GM21360 (cell line): ENCODE data around the gene ST14.

Experiments used
- ATAC-seq: cut with Tn5 transposase; IDR thresholded peaks from one replicate; pipeline ENCODE4 v1.9.1; 2021; ENCODE audit warnings: mild to moderate bottlenecking, moderate library complexity; ENCODE audit not compliant: unreplicated experiment

The ST14 gene

GRCh38 chr11:130133716-130134115, 25.9 kb upstream of the ST14 start:
- no peak for ATAC-seq

- no peak for ATAC-seq
Observed at GRCh38 chr11:130136107-130136506, 23.5 kb upstream of the ST14 start.

GRCh38 chr11:130137999-130138398, 21.6 kb upstream of the ST14 start:
- no peak for ATAC-seq

GRCh38 chr11:130139401-130139800, 20.2 kb upstream of the ST14 start:
- ATAC-seq = no peak

GRCh38 chr11:130141561-130142341, 17.8 kb upstream of the ST14 start:
- no peak for ATAC-seq

- no peak for ATAC-seq
Observed at GRCh38 chr11:130144141-130144540, 15.4 kb upstream of the ST14 start.

- no peak for ATAC-seq
Observed at GRCh38 chr11:130144861-130145281, 14.7 kb upstream of the ST14 start.

- ATAC-seq = no peak
Observed at GRCh38 chr11:130145311-130145812, 14.2 kb upstream of the ST14 start.

GRCh38 chr11:130145975-130146776, 13.4 kb upstream of the ST14 start:
- no peak for ATAC-seq

- ATAC-seq = no peak
Observed at GRCh38 chr11:130146796-130147195, 12.8 kb upstream of the ST14 start.

- ATAC-seq = no peak
Observed at GRCh38 chr11:130148796-130149326, 10.7 kb upstream of the ST14 start.

- ATAC-seq = peak; percentile 47
Observed at GRCh38 chr11:130150790-130151189, 8.8 kb upstream of the ST14 start.

- no peak for ATAC-seq
Observed at GRCh38 chr11:130151196-130151595, 8.4 kb upstream of the ST14 start.

- ATAC-seq = no peak
Observed at GRCh38 chr11:130156108-130157022, 3.2 kb upstream of the ST14 start.

GRCh38 chr11:130157101-130157500, 2.5 kb upstream of the ST14 start:
- no peak for ATAC-seq

- no peak for ATAC-seq
Observed at GRCh38 chr11:130157840-130158239, 1.7 kb upstream of the ST14 start.

GRCh38 chr11:130159139-130159538, 443 bp upstream of the ST14 start:
- ATAC-seq = no peak

- ATAC-seq = no peak
Observed at GRCh38 chr11:130160498-130161155, 1.0 kb downstream of the ST14 start.

- no peak for ATAC-seq
Observed at GRCh38 chr11:130161441-130162145, 2.0 kb downstream of the ST14 start.
